Measurements from ENCODE around the gene GLIS1.

DNA sequence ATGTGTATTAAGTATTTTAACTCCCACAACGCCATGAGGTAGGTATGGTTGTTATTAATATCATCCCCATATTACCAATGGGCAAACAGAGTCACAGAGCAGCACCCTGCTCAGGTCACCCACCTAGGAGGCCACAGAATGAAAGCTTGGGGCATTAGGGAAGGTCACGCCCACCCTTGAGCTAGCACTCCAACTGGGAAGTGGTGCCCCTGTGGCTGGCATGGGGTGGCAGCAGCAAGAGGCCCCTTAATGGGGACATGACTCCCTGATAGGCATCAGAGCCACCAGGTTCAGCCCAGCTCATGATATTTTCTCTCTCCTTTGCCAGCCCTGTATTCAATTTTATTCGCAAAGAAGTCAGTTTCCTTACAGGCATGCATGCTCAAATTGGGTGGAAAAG lies 189.2 kb downstream of the GLIS1 start:
- TF ChIP-seq, protein P1, sequence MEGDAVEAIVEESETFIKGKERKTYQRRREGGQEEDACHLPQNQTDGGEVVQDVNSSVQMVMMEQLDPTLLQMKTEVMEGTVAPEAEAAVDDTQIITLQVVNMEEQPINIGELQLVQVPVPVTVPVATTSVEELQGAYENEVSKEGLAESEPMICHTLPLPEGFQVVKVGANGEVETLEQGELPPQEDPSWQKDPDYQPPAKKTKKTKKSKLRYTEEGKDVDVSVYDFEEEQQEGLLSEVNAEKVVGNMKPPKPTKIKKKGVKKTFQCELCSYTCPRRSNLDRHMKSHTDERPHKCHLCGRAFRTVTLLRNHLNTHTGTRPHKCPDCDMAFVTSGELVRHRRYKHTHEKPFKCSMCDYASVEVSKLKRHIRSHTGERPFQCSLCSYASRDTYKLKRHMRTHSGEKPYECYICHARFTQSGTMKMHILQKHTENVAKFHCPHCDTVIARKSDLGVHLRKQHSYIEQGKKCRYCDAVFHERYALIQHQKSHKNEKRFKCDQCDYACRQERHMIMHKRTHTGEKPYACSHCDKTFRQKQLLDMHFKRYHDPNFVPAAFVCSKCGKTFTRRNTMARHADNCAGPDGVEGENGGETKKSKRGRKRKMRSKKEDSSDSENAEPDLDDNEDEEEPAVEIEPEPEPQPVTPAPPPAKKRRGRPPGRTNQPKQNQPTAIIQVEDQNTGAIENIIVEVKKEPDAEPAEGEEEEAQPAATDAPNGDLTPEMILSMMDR (IDR thresholded peaks at IDR 0.05; ENCODE audit: borderline replicate concordance, extremely low read depth, low read length, poor library complexity, severe bottlenecking): no peak
- no peak for TF ChIP-seq EZH2 (IDR thresholded peaks at IDR 0.05; ENCODE audit: borderline replicate concordance, low read depth, low read length, severe bottlenecking)

Data from DND-41 (cell line).